HepG2 (cell line): Measurements from ENCODE around the gene NT5DC2. TPM values are rescaled to one million over a fixed set of nuclear protein-coding genes. Genes with fewer than 3 reads are reported as not detected.

Experiments used
- AKNA ChIP-seq: sonication (generic); formaldehyde crosslinking; IDR thresholded peaks from 2 replicates; pipeline ENCODE4 v1.4.0; 2020; ENCODE audit warnings: missing genetic modification reagents, borderline replicate concordance
- GFI1 ChIP-seq: sonication (generic); formaldehyde crosslinking; IDR thresholded peaks from 2 replicates; pipeline ENCODE4 v1.5.0; 2020; ENCODE audit warnings: missing genetic modification reagents, mild to moderate bottlenecking, borderline replicate concordance
- HIC2 ChIP-seq: sonication (generic); formaldehyde crosslinking; IDR thresholded peaks from 2 replicates; pipeline ENCODE4 v1.9.0; 2022; ENCODE audit warnings: low read depth, missing genetic modification reagents
- MED8 ChIP-seq: sonication (generic); formaldehyde crosslinking; IDR thresholded peaks from 2 replicates; pipeline ENCODE4 v1.8.1; 2023; ENCODE audit warnings: mild to moderate bottlenecking, missing genetic modification reagents; ENCODE audit not compliant: insufficient replicate concordance
- PHF20 ChIP-seq: sonication (generic); formaldehyde crosslinking; IDR thresholded peaks from 2 replicates; pipeline ENCODE4 v1.5.0; 2020; ENCODE audit warnings: mild to moderate bottlenecking, missing genetic modification reagents
- REL ChIP-seq: sonication (generic); formaldehyde crosslinking; conservative IDR thresholded peaks from 2 replicates; pipeline ENCODE4 v1.8.0; 2022; ENCODE audit warnings: mild to moderate bottlenecking, missing genetic modification reagents, moderate library complexity
- SIN3B ChIP-seq: fragments of 150-350 bp; IDR thresholded peaks from 2 replicates; pipeline ENCODE4 v1.6.1; 2014; ENCODE audit warnings: low read length
- SMARCC2 ChIP-seq: fragments of 450-650 bp; IDR thresholded peaks from 2 replicates; pipeline ENCODE4 v1.6.1; 2017; ENCODE audit warnings: antibody characterized with exemption, mild to moderate bottlenecking
- ZBTB34 ChIP-seq: sonication (generic); formaldehyde crosslinking; IDR thresholded peaks from 2 replicates; pipeline ENCODE4 v1.8.0; 2022; ENCODE audit warnings: mild to moderate bottlenecking, missing genetic modification reagents
- ZNF629 ChIP-seq: sonication (generic); formaldehyde crosslinking; conservative IDR thresholded peaks from 2 replicates; pipeline ENCODE4 v1.5.0; 2020; ENCODE audit warnings: missing genetic modification reagents
- polyA plus RNA-seq, 8 experiments: library from polyadenylated mRNA; depleted of rRNA in 3 of 8; stranded (reverse) in 7 of 8; unstranded in 1 of 8; fragments of >200 nt; fragmentation: Illumina TruSeq in 4 of 8; extraction: Trizol in 4 of 8; gene quantifications; 2 replicates each; pipeline versions ENCODE4 v1.2.1 to v1.2.3, GENCODE V29; 2011 to 2016; ENCODE audit warnings: low read depth in 4 of 8, missing spikeins in 1 of 8, mixed read lengths in 1 of 8; ENCODE audit not compliant: insufficient read depth in 1 of 8
- total RNA-seq, 5 experiments: library from RNA; depleted of rRNA; stranded (reverse); fragments of >200 nt; fragmentation: Illumina TruSeq; extraction: Trizol; gene quantifications; 2 replicates each; pipeline ENCODE4 v1.2.3, GENCODE V29; 2016; ENCODE audit warnings: low read depth in 1 of 5

NT5DC2 gene
- total and polyA plus RNA-seq, 2 of the 13 experiments (the other 11 are each of a cell fraction or from before 2014, with no cell fraction given) = 131 to 240 TPM

GRCh38 chr3:52484680-52485461 is 48.8 kb downstream of the NT5DC2 start (continued):
- TF ChIP-seq ZBTB34 (CRISPR knock-in tag) = no peak
- no peak for TF ChIP-seq PHF20 (CRISPR knock-in tag)
- no peak for TF ChIP-seq REL (CRISPR knock-in tag)
- TF ChIP-seq ZNF629 (CRISPR knock-in tag) = no peak
- TF ChIP-seq GFI1 (CRISPR knock-in tag) = no peak
- no peak for TF ChIP-seq SMARCC2
- no peak for TF ChIP-seq HIC2
- TF ChIP-seq AKNA (CRISPR knock-in tag) = no peak
- no peak for TF ChIP-seq MED8 (CRISPR knock-in tag)
- TF ChIP-seq SIN3B = no peak
